Mesenchymal stem cell (in vitro differentiated cells and primary cell): ENCODE data around the gene SGIP1.

Experiments used
- DNase-seq: peaks from one replicate; pipeline ENCODE4 v3.0.0-alpha.2; 2013
- H2AFZ ChIP-seq: one replicate; pipeline ENCODE4 v1.6.1; 2013; ENCODE audit warnings: low read depth, mild to moderate bottlenecking, control low read depth, inconsistent platforms, low read length, moderate library complexity
- H2AK5ac ChIP-seq: 2 replicates; pipeline ENCODE4 v1.6.1; 2013; ENCODE audit warnings: low read length, moderate library complexity, mild to moderate bottlenecking, inconsistent platforms; ENCODE audit not compliant: severe bottlenecking
- H2BK120ac ChIP-seq: one replicate; pipeline ENCODE4 v1.6.1; 2013; ENCODE audit warnings: low read depth, mild to moderate bottlenecking, inconsistent platforms, low read length, moderate library complexity
- H2BK12ac ChIP-seq, 2 experiments: one replicate each; pipeline ENCODE4 v1.6.1; 2013; ENCODE audit warnings: inconsistent platforms in 2 of 2, low read length in 2 of 2, mild to moderate bottlenecking in 2 of 2, moderate library complexity in 2 of 2, control low read depth in 1 of 2
- H2BK15ac ChIP-seq: one replicate; pipeline ENCODE4 v1.6.1; 2013; ENCODE audit warnings: mild to moderate bottlenecking, low read depth, inconsistent platforms; ENCODE audit not compliant: poor library complexity, severe bottlenecking
- H2BK5ac ChIP-seq: 2 replicates; pipeline ENCODE4 v1.6.1; 2013; ENCODE audit warnings: low read depth, mild to moderate bottlenecking, low read length, control low read depth, inconsistent platforms; ENCODE audit not compliant: poor library complexity, severe bottlenecking
- H3K14ac ChIP-seq, 2 experiments: one replicate each; pipeline ENCODE4 v1.6.1; 2013; ENCODE audit warnings: inconsistent platforms in 2 of 2, low read length in 2 of 2, control low read depth in 1 of 2, mild to moderate bottlenecking in 1 of 2, moderate library complexity in 1 of 2
- H3K18ac ChIP-seq, 2 experiments: one replicate each; pipeline ENCODE4 v1.6.1; 2013; ENCODE audit warnings: inconsistent platforms in 2 of 2, low read length in 2 of 2, control low read depth in 1 of 2, low read depth in 1 of 2, mild to moderate bottlenecking in 1 of 2
- H3K23ac ChIP-seq, 2 experiments: one replicate each; pipeline ENCODE4 v1.6.1; 2013; ENCODE audit warnings: inconsistent platforms in 2 of 2, low read length in 2 of 2, mild to moderate bottlenecking in 2 of 2, moderate library complexity in 2 of 2, control low read depth in 1 of 2
- H3K27ac ChIP-seq: 2 replicates; pipeline ENCODE4 v1.5.1; 2013; ENCODE audit warnings: mild to moderate bottlenecking, moderate library complexity, low read length, control low read depth, inconsistent platforms; ENCODE audit not compliant: poor library complexity, severe bottlenecking
- H3K27me3 ChIP-seq, 2 experiments: 2 replicates each; pipeline versions ENCODE4 v1.6.1 to v1.7.0; 2013; ENCODE audit warnings: low read length in 2 of 2, mild to moderate bottlenecking in 2 of 2, moderate library complexity in 2 of 2, control low read depth in 1 of 2, inconsistent platforms in 1 of 2; ENCODE audit not compliant: control insufficient read depth in 1 of 2, insufficient read depth in 1 of 2
- H3K36me3 ChIP-seq, 2 experiments: 2 replicates each; pipeline versions ENCODE4 v1.6.1 to v1.7.0; 2013; ENCODE audit warnings: low read length in 2 of 2, control low read depth in 1 of 2, inconsistent platforms in 1 of 2, low read depth in 1 of 2, mild to moderate bottlenecking in 1 of 2; ENCODE audit not compliant: insufficient read depth in 2 of 2, control insufficient read depth in 1 of 2
- H3K4ac ChIP-seq, 2 experiments: one replicate each; pipeline ENCODE4 v1.6.1; 2013; ENCODE audit warnings: inconsistent platforms in 2 of 2, low read length in 2 of 2, mild to moderate bottlenecking in 2 of 2, moderate library complexity in 2 of 2, control low read depth in 1 of 2, low read depth in 1 of 2
- H3K4me1 ChIP-seq: 2 replicates; pipeline ENCODE4 v1.6.1; 2013; ENCODE audit warnings: low read depth, low read length, control low read depth; ENCODE audit not compliant: control insufficient read depth, insufficient read depth
- H3K4me2 ChIP-seq: 2 replicates; pipeline ENCODE4 v1.6.1; 2013; ENCODE audit warnings: low read length, mild to moderate bottlenecking, inconsistent platforms; ENCODE audit not compliant: poor library complexity, severe bottlenecking
- H3K4me3 ChIP-seq, 2 experiments: 2 replicates each; pipeline versions ENCODE4 v1.5.1 to v1.7.0; 2013; ENCODE audit warnings: low read length in 2 of 2, mild to moderate bottlenecking in 2 of 2, control low read depth in 1 of 2, low read depth in 1 of 2; ENCODE audit not compliant: insufficient read depth in 1 of 2
- H3K79me1 ChIP-seq: replicated peaks from 2 replicates; pipeline ENCODE4 v1.6.1; 2013; ENCODE audit warnings: mild to moderate bottlenecking, control low read depth, low read length, inconsistent platforms; ENCODE audit not compliant: poor library complexity, severe bottlenecking
- H3K9ac ChIP-seq: 2 replicates; pipeline ENCODE4 v1.7.0; 2013; ENCODE audit warnings: mild to moderate bottlenecking, low read length, moderate library complexity
- H3K9me3 ChIP-seq: 2 replicates; pipeline ENCODE4 v1.7.0; 2013; ENCODE audit warnings: mild to moderate bottlenecking, low read length; ENCODE audit not compliant: control insufficient read depth
- H4K8ac ChIP-seq: one replicate; pipeline ENCODE4 v1.6.1; 2013; ENCODE audit warnings: inconsistent platforms, mild to moderate bottlenecking, low read length, moderate library complexity
- H4K91ac ChIP-seq: one replicate; pipeline ENCODE4 v1.6.1; 2013; ENCODE audit warnings: mild to moderate bottlenecking, low read length, inconsistent platforms
- WGBS: methylation state at CpG from one replicate; pipeline ENCODE4 v1.1.7; 2013; ENCODE audit warnings: mixed read lengths; 5-methylcytosine and 5-hydroxymethylcytosine counted together

Gene SGIP1

GRCh38 chr1:66768965-66769364 lies 235.0 kb downstream of the SGIP1 start:
- Histone ChIP-seq H3K27ac (no peak overlapping the region), H4K91ac (no peak overlapping the region), H3K79me1 (no peaks in the 10 kb centered on the region), H3K14ac (no peak overlapping the region), H2BK15ac (no peak overlapping the region), H3K4me1 (no peaks in the 10 kb centered on the region), H2BK12ac (no peak overlapping the region), H2AK5ac (no peak overlapping the region), H3K18ac (no peak overlapping the region), H3K4me2 (no peak overlapping the region), H3K9ac (no peak overlapping the region), H2AFZ (no peak overlapping the region), H3K4ac (no peak overlapping the region), H3K36me3 (no peaks in the 10 kb centered on the region), H3K9me3 (no peaks in the 10 kb centered on the region), H2BK5ac (no peak overlapping the region), H4K8ac (no peak overlapping the region), H3K23ac (no peak overlapping the region), H3K4me3 (no peak overlapping the region), H3K27me3 (no peaks in the 10 kb centered on the region), H2BK120ac (no peak overlapping the region)
- DNase-seq, result no peak
- no CpG with 5 or more reads among the region's 1 CpG for WGBS

- Histone ChIP-seq H2BK120ac (no peak overlapping the region), H3K4me3 (no peak overlapping the region), H2BK15ac (no peak overlapping the region), H2BK12ac (no peak overlapping the region), H3K27ac (no peak overlapping the region), H3K4me2 (no peak overlapping the region), H3K9ac (peak overlapping the region; percentile 17), H3K79me1 (no peaks in the 10 kb centered on the region), H3K9me3 (no peaks in the 10 kb centered on the region), H3K23ac (no peak overlapping the region), H3K14ac (no peak overlapping the region), H2BK5ac (no peak overlapping the region), H2AK5ac (no peak overlapping the region), H3K36me3 (no peaks in the 10 kb centered on the region), H4K8ac (no peak overlapping the region), H3K18ac (no peak overlapping the region), H3K4me1 (no peaks in the 10 kb centered on the region), H2AFZ (no peak overlapping the region), H3K27me3 (no peaks in the 10 kb centered on the region), H3K4ac (no peak overlapping the region), H4K91ac (no peak overlapping the region)
- 96% methylated on average over 2 of the region's 7 CpGs for WGBS
- DNase-seq, result no peak
Measured at GRCh38 chr1:66769512-66770229, 235.7 kb downstream of the SGIP1 start.

- no peak overlapping the region for H2BK120ac ChIP-seq
- no peak overlapping the region for H4K91ac ChIP-seq
- no peak overlapping the region for H4K8ac ChIP-seq
- no peak overlapping the region for H3K9ac ChIP-seq
- no peak overlapping the region for H2BK15ac ChIP-seq
- no peak overlapping the region for H3K4me3 ChIP-seq
- no peak overlapping the region for H3K4ac ChIP-seq
- H2BK5ac ChIP-seq, result no peak overlapping the region
- H2BK12ac ChIP-seq, result no peak overlapping the region
- DNase-seq, result no peak
- no CpG with 5 or more reads among the region's 2 CpGs for WGBS
- H3K23ac ChIP-seq, result no peak overlapping the region
- H3K4me1 ChIP-seq, result no peaks in the 10 kb centered on the region
- no peaks in the 10 kb centered on the region for H3K79me1 ChIP-seq
- no peaks in the 10 kb centered on the region for H3K27me3 ChIP-seq
- H3K18ac ChIP-seq, result no peak overlapping the region
- H3K36me3 ChIP-seq, result no peaks in the 10 kb centered on the region
- no peak overlapping the region for H2AK5ac ChIP-seq
- H3K9me3 ChIP-seq, result no peaks in the 10 kb centered on the region
- H2AFZ ChIP-seq, result no peak overlapping the region
- no peak overlapping the region for H3K4me2 ChIP-seq
- H3K14ac ChIP-seq, result no peak overlapping the region
- no peak overlapping the region for H3K27ac ChIP-seq
Measured at GRCh38 chr1:66770240-66770639, 236.3 kb downstream of the SGIP1 start.

- Histone ChIP-seq H2BK120ac (no peak overlapping the region), H3K36me3 (no peaks in the 10 kb centered on the region), H2BK5ac (no peak overlapping the region), H3K23ac (no peak overlapping the region), H3K14ac (no peak overlapping the region), H3K4ac (no peak overlapping the region), H3K79me1 (no peaks in the 10 kb centered on the region), H4K8ac (no peak overlapping the region), H3K9ac (no peak overlapping the region), H2AK5ac (no peak overlapping the region), H4K91ac (no peak overlapping the region), H3K4me1 (no peaks in the 10 kb centered on the region), H3K4me3 (no peak overlapping the region), H2BK15ac (no peak overlapping the region), H2AFZ (no peak overlapping the region), H2BK12ac (no peak overlapping the region), H3K4me2 (no peak overlapping the region), H3K27ac (no peak overlapping the region), H3K9me3 (no peaks in the 10 kb centered on the region), H3K27me3 (no peaks in the 10 kb centered on the region), H3K18ac (no peak overlapping the region)
- 87% methylated on average over 4 of the region's 4 CpGs for WGBS
- no peak for DNase-seq
Measured at GRCh38 chr1:66770694-66771093, 236.7 kb downstream of the SGIP1 start.
